Dedifferentiated amniotic fluid mesenchymal stem cell (primary cell): Measurements from ENCODE around the gene CCDC63.
A peak's percentile ranks its signal among the peaks of the same experiment; 100 is the strongest.

Source experiments
- DNase-seq: peaks from one replicate; pipeline ENCODE4 v3.0.0-alpha.2; 2016; ENCODE audit errors: extremely low spot score

CCDC63 gene

GRCh38 chr12:110846615-110847566 is at the start of gene CCDC63:
CCDC63 (plus strand) TSS chr12:110846987; CDS start chr12:110852955, 5,968 bp downstream.
- DNase-seq = no peak

DNA sequence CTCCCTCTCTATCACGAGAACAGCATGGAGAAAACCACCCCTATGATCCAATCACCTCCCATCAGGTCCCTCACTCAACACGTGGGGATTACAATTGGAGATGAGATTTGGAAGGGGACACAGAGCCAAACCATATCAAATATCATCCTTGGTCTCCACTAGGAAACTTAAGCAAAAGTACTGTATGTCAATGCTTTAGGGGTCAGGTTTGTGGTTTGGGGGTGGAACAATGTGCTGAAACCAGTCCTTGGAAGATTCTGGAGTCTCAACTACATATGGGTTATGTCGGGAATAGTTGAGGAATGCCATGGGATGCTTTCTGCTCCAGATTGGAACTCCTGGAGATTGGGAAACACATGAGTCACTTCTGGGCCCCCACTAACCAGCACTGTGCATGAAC is 48.3 kb upstream of the CCDC63 start:
- no peak for DNase-seq

DNA sequence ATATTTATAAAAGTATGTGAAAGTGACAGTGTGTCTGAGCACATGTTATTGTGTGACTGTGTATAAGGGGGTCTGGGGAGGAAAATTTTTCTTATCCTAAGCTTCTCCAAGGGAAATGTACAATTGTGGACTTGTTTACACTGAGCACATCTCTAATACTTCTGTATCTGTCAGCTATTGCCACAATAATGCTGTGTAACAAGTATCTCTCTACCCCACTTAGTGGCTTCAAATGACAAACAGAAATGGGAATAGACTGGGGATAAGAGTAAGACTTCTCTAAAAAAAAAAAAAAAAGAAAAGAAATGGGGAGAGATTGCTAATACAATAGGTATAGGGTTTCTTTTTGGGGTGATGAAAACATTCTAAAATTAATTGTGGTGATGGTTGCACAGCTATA is 44.3 kb upstream of the CCDC63 start:
- DNase-seq = no peak

- no peak for DNase-seq
These were observed 42.4 kb upstream of the CCDC63 start for GRCh38 chr12:110804406-110804805.

- DNase-seq = no peak
These were observed 39.1 kb upstream of the CCDC63 start for GRCh38 chr12:110807640-110808039.

GRCh38 chr12:110809149-110809548 is 37.6 kb upstream of the CCDC63 start:
- DNase-seq = no peak

DNA sequence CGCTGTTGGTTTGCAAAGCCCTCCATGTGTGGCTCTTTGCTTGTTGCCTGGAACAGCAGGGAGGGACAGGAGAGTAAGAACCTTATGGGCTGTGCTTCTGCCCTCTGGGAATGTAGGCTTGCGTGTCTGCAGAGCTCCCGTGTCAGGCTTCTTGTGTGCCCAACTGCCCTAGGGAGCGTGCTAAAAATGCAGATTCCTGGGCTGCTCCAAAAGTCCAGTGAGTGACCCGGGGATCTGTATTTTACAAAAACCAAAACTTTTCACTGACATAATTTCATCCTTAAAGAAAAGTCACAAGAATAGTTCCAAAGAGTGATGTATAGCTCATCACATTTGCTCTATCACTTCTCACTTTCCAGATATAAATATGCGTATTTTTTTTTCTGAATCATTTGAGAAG is 34.8 kb upstream of the CCDC63 start:
- no peak for DNase-seq

DNA sequence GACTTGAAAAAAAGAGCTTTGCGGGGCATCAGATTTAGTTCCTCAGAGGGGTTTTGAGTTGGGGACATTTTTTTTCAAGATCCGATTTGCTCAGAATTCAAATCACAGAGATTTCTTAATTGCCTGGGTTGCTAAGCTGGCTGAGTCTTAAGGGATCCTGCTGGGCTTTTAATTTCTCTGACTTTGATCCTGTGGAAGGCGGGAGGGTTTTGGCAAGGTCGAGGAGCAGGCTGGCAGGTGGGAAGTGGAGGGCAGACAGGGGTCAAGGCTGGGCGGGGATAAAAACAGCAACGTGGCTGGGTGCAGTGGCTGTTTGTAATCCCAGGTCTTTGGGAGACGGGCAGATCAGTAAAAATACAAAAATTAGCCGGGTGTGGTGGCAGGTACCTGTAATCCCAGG is 33.5 kb upstream of the CCDC63 start:
- no peak for DNase-seq

DNA sequence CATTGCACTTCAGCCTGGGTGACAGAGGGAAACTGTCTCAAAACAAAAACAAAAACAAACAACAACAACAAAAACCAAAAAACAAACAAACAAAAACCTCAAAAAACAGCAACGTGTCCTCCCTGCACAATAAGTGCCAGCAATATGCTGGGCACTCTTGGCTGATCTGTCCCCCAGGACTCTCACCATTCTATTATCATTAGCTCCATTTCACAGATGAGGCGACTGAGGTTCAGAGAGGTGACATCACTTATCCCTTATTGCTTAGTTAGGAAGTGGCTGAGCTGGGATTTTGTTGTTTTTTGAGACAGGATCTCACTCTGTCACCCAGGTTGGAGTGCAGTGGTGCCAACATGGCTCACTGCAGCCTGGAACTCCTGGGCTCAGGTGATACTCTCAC is 33.0 kb upstream of the CCDC63 start:
- no peak for DNase-seq

GRCh38 chr12:110816248-110816647 is 30.5 kb upstream of the CCDC63 start:
- DNase-seq = no peak

DNA sequence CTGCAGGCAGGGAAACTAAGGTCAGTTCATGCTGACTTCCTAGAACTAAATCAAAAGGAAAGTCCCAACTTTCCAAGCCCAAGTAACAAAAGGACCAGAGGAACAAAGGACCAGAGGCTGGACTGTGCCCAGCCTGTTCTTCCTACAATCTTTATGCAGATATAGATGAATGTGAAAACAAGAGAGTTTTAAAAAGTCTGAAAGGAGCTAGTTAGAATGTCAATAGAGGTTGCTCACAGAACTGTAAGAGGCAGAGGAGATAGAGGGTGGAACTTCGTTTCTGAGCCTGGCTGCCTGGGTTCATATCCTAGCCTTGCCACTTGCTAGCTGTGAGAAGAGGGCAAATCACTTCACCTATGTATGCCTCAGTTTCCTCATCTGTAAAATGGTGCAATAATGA is 30.0 kb upstream of the CCDC63 start:
- DNase-seq = no peak

DNA sequence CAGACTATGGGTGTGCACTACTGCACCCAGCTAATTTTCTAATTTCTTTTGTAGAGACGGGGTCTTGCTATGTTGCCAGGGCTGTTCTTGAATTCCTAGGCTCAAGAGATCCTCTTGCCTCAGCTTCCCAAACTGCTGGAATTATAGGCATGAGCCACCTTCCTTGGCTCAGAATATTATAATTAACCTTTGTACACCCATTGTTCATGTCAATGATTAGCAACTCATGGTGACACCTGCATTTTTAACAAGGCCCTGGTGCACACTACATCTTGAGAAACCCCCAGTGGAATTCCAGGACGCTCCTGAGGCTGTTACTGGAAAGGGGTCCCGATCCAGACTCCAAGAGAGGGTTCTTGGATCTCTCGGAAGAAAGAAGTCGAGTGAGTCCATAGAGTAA is 28.3 kb upstream of the CCDC63 start:
- no peak for DNase-seq

GRCh38 chr12:110819150-110819549 is 27.6 kb upstream of the CCDC63 start:
- no peak for DNase-seq

DNA sequence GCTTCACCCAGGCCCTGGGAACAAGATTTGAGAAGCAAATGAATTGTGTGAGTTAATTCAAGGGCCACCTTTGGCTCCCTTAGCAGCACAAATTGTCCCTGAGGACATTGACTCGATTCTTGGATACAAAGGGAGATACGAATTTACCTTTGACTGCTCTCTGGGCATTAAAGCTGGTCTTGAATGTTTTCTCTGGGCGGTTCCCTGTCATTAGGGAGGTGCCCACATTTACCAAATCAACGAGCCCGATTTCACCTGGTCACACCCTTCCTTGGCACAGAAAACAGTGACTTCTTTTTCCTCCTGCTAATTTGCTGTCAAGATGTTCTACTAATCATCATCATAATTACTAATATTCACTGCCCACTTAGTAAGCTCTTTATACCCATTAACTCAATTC is 27.1 kb upstream of the CCDC63 start:
- no peak for DNase-seq

DNA sequence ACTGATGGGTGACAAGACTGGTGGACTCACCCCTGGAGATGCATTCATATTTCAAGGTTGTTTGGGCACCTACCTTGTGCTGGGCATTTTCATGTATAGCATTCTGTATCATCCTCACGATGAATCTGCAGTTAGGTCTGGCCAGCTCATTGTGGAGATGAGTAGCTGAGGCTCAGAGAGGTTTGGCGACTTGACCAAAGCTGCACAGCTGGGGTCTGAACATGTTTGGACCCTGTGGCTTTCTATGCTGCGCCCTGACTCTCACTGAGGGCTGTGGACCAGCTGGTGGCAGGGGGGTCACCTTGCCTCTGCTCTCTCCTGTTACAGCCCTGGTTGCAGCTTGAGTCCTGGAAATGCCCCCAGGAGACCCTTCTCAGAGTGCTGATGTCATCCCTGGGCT is 24.9 kb upstream of the CCDC63 start:
- no peak for DNase-seq

GRCh38 chr12:110822821-110823415 is 23.9 kb upstream of the CCDC63 start:
- no peak for DNase-seq

- DNase-seq = no peak
These were observed 22.4 kb upstream of the CCDC63 start for GRCh38 chr12:110824342-110824741.

GRCh38 chr12:110825530-110825929 is 21.3 kb upstream of the CCDC63 start:
- DNase-seq = no peak

DNA sequence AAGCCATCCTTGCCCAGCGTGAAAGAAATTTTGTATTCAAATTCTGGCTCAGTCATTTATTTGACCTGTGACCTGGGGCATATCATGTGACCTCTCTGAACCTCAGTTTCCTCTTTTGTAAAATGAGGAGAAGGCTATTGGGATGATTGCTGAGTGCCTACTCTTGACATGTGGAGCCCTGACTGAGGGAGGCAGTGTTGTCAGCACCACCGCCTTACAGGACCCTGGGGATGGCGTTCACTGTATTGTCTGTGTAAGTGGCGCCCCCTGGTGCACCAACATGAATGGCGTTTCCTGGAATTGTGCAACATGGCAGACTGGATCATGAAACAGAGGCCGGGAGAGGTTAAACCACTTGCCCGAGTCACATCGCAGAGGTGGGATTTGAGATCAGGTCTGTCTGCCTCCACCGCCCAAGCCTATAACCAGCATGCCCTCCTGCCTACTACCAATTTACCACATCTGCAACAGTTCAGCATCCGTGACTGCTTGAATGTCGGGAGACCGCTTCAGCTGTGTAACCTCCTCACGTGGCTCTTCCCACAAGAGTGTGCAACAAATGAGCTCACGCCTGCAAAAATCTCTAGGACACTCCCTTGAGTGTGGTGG is 20.1 kb upstream of the CCDC63 start:
- peak; percentile 72 for DNase-seq

- DNase-seq = no peak
These were observed 17.5 kb upstream of the CCDC63 start for GRCh38 chr12:110829308-110829707.

GRCh38 chr12:110836291-110836690 is 10.5 kb upstream of the CCDC63 start:
- no peak for DNase-seq

GRCh38 chr12:110841007-110841406 is 5.8 kb upstream of the CCDC63 start:
- DNase-seq = no peak

- DNase-seq = no peak
These were observed 2.7 kb upstream of the CCDC63 start for GRCh38 chr12:110844131-110844530.
